CD8-positive, alpha-beta memory T cell (primary cell): Measurements from ENCODE around the gene DNAH2. TPM values are rescaled to one million over a fixed set of nuclear protein-coding genes. Genes with fewer than 3 reads are reported as not detected.
A peak's percentile ranks its signal among the peaks of the same experiment; 100 is the strongest.
"Not testable (repeated sequence)": the region's sequence is repeated elsewhere in the genome, so short reads cannot be mapped to it uniquely, and the experiment has no call there.

Source experiments
- CTCF ChIA-PET: fragments of 350-600 bp; sonication (Branson Sonifier 250); formaldehyde crosslinking; loops from one replicate; lab custom pipeline; 2021; ENCODE audit warnings: antibody characterized with exemption; lab: Charles Lee
- POLR2A ChIA-PET: fragments of 350-600 bp; sonication (Branson Sonifier 250); formaldehyde crosslinking; loops from one replicate; lab custom pipeline; 2021; ENCODE audit warnings: antibody characterized with exemption; lab: Charles Lee
- DNase-seq, 5 donors: peaks; one replicate each; pipeline versions ENCODE4 v3.0.0 to v3.0.0-alpha.2; 2020 to 2022; ENCODE audit warnings: mixed read lengths in 1 of 5
- H3K27ac ChIP-seq: one replicate; pipeline ENCODE4 v1.7.0; 2013; ENCODE audit warnings: low read depth, mild to moderate bottlenecking, low read length, moderate library complexity
- H3K27me3 ChIP-seq: 2 replicates; pipeline ENCODE4 v1.7.0; 2013; ENCODE audit warnings: low read length, mild to moderate bottlenecking; ENCODE audit not compliant: insufficient read depth, poor library complexity, severe bottlenecking
- H3K36me3 ChIP-seq: 2 replicates; pipeline ENCODE4 v1.7.0; 2013; ENCODE audit warnings: mild to moderate bottlenecking, low read length, moderate library complexity; ENCODE audit not compliant: insufficient read depth
- H3K4me1 ChIP-seq: 2 replicates; pipeline ENCODE4 v1.7.0; 2013; ENCODE audit warnings: mild to moderate bottlenecking, low read length, moderate library complexity; ENCODE audit not compliant: insufficient read depth
- H3K4me3 ChIP-seq: 2 replicates; pipeline ENCODE4 v1.7.0; 2013; ENCODE audit warnings: mild to moderate bottlenecking, low read length
- H3K9me3 ChIP-seq: 2 replicates; pipeline ENCODE4 v1.7.0; 2013; ENCODE audit warnings: mild to moderate bottlenecking, low read length
- H3K27ac Mint-ChIP-seq, 8 donors: one replicate each; pipeline ENCODE4 v1.8.0; 2020 to 2021; ENCODE audit warnings: mixed read lengths in 8 of 8, mild to moderate bottlenecking in 6 of 8, inconsistent platforms in 3 of 8, moderate library complexity in 3 of 8
- H3K27me3 Mint-ChIP-seq, 2 donors: one replicate each; pipeline ENCODE4 v1.8.0; 2020 to 2021; ENCODE audit warnings: mixed read lengths in 2 of 2, mild to moderate bottlenecking in 1 of 2, moderate library complexity in 1 of 2
- H3K36me3 Mint-ChIP-seq, 3 donors: one replicate each; pipeline ENCODE4 v1.8.0; 2020 to 2021; ENCODE audit warnings: mixed read lengths in 3 of 3, inconsistent platforms in 1 of 3, mild to moderate bottlenecking in 1 of 3
- H3K4me1 Mint-ChIP-seq, 3 donors: one replicate each; pipeline ENCODE4 v1.8.0; 2020 to 2021; ENCODE audit warnings: mixed read lengths in 3 of 3, inconsistent platforms in 1 of 3, mild to moderate bottlenecking in 1 of 3
- H3K4me3 Mint-ChIP-seq, 7 donors: one replicate each; pipeline ENCODE4 v1.8.0; 2020 to 2021; ENCODE audit warnings: mixed read lengths in 7 of 7, mild to moderate bottlenecking in 6 of 7, moderate library complexity in 4 of 7, inconsistent platforms in 2 of 7
- H3K9me3 Mint-ChIP-seq, 5 donors: one replicate each; pipeline ENCODE4 v1.8.0; 2020 to 2022; ENCODE audit warnings: mixed read lengths in 5 of 5, mild to moderate bottlenecking in 3 of 5, moderate library complexity in 2 of 5, inconsistent platforms in 1 of 5
- polyA plus RNA-seq: library from polyadenylated mRNA; unstranded; fragments of 300-500 nt; fragmentation: Illumina TruSeq; gene quantifications from one replicate; pipeline ENCODE4 v1.2.3, GENCODE V29; 2021
- total RNA-seq, 2 experiments: library from RNA; stranded (reverse); gene quantifications; one replicate each; pipeline ENCODE4 v1.2.3, GENCODE V29; 2021

DNAH2 gene
- total and polyA plus RNA-seq, 3 experiments from 2014 or later, result not detected

- Mint-ChIP-seq H3K4me3 (no peak overlapping the region), H3K36me3 (peaks cover 0 to 20% (median 2%) of the 10 kb centered on the region in 3 donors), H3K27ac (peak overlapping the region in 2 of 8 donors; percentile 54 to 76), H3K4me1 (peaks cover 5 to 10% (median 7%) of the 10 kb centered on the region in 3 donors), H3K27me3 (no peaks in the 10 kb centered on the region), H3K9me3 (no peaks in the 10 kb centered on the region)
- Histone ChIP-seq H3K27me3 (no peaks in the 10 kb centered on the region), H3K4me3 (peak overlapping the region; percentile 79), H3K36me3 (no peaks in the 10 kb centered on the region), H3K9me3 (no peaks in the 10 kb centered on the region), H3K27ac (peak overlapping the region; percentile 81), H3K4me1 (peaks cover 21% of the 10 kb centered on the region)
- CTCF ChIA-PET, result interaction anchor here (1.9 to 14.1 kb wide), 2 partner anchors 12 to 130 kb away, joined by 4 to 175 read pairs; no protein-coding TSS in a partner anchor
- POLR2A ChIA-PET, result no interaction called here
- peak in 2 of 5 donors; percentile 7 to 57 for DNase-seq
These were observed 140.9 kb downstream of the DNAH2 start for GRCh38 chr17:7858522-7858810.

- Mint-ChIP-seq H3K27ac (peak overlapping the region in 3 of 8 donors; percentile 49 to 76 (median 54)), H3K27me3 (no peaks in the 10 kb centered on the region), H3K9me3 (no peaks in the 10 kb centered on the region), H3K4me1 (peaks cover 5 to 10% (median 7%) of the 10 kb centered on the region in 3 donors), H3K36me3 (peaks cover 0 to 18% (median 0%) of the 10 kb centered on the region in 3 donors), H3K4me3 (peak overlapping the region in 1 of 7 donors; percentile 49)
- Histone ChIP-seq H3K9me3 (no peaks in the 10 kb centered on the region), H3K36me3 (no peaks in the 10 kb centered on the region), H3K4me3 (no peak overlapping the region), H3K27ac (no peak overlapping the region), H3K4me1 (peaks cover 21% of the 10 kb centered on the region), H3K27me3 (no peaks in the 10 kb centered on the region)
- DNase-seq, result no peak
- CTCF ChIA-PET, result interaction anchor here (1.9 to 14.1 kb wide), 3 partner anchors 12 to 130 kb away, joined by 4 to 175 read pairs (median 6); no protein-coding TSS in a partner anchor
- POLR2A ChIA-PET, result interaction anchor here (0.6 kb wide), 1 partner anchor 33 kb away, joined by 7 read pairs; no protein-coding TSS in a partner anchor
These were observed 141.5 kb downstream of the DNAH2 start for GRCh38 chr17:7859028-7859427.

- ChIA-PET POLR2A (interaction anchor here (0.7 kb wide), 2 partner anchors 11 to 175 kb away, joined by 3 to 5 read pairs; no protein-coding TSS in a partner anchor), CTCF (interaction anchor here (0.7 to 14.1 kb wide), 24 partner anchors 11 to 367 kb away, joined by 3 to 175 read pairs (median 4); partner anchors contain the start of gene RNF227)
- Mint-ChIP-seq H3K9me3 (no peaks in the 10 kb centered on the region), H3K27ac (peak overlapping the region in 3 of 8 donors; percentile 12 to 58 (median 40)), H3K36me3 (peaks cover 0 to 14% (median 5%) of the 10 kb centered on the region in 3 donors), H3K4me1 (peaks cover 17 to 18% (median 17%) of the 10 kb centered on the region in 3 donors), H3K4me3 (no peak overlapping the region), H3K27me3 (no peaks in the 10 kb centered on the region)
- Histone ChIP-seq H3K27me3 (no peaks in the 10 kb centered on the region), H3K36me3 (no peaks in the 10 kb centered on the region), H3K4me3 (no peak overlapping the region), H3K4me1 (peaks cover 17% of the 10 kb centered on the region), H3K9me3 (no peaks in the 10 kb centered on the region), H3K27ac (no peak overlapping the region)
- DNase-seq, result peak in 4 of 5 donors; percentile 49 to 70 (median 60)
These were observed 145.3 kb downstream of the DNAH2 start for GRCh38 chr17:7862692-7863437.

- H3K4me1 ChIP-seq, result peaks cover 19% of the 10 kb centered on the region
- H3K4me3 ChIP-seq, H3K27ac ChIP-seq, DNase-seq, H3K27me3 Mint-ChIP-seq, H3K4me3 Mint-ChIP-seq, H3K9me3 ChIP-seq, H3K9me3 Mint-ChIP-seq, H3K27me3 ChIP-seq, H3K36me3 ChIP-seq: not testable (repeated sequence)
- H3K36me3 Mint-ChIP-seq, result peaks cover 0 to 14% (median 5%) of the 10 kb centered on the region in 3 donors
- POLR2A ChIA-PET, result interaction anchor here (0.7 to 0.9 kb wide), 2 partner anchors 21 to 46 kb away, joined by 3 to 5 read pairs; no protein-coding TSS in a partner anchor
- CTCF ChIA-PET, result interaction anchor here (1.1 to 14.1 kb wide), 10 partner anchors 8 to 192 kb away, joined by 3 to 175 read pairs (median 6); no protein-coding TSS in a partner anchor
- H3K4me1 Mint-ChIP-seq, result peaks cover 28 to 30% (median 30%) of the 10 kb centered on the region in 3 donors
- peak overlapping the region in 1 of 8 donors; percentile 10 for H3K27ac Mint-ChIP-seq
These were observed 146.8 kb downstream of the DNAH2 start for GRCh38 chr17:7864384-7864783.

GRCh38 chr17:7864995-7865650 is 147.6 kb downstream of the DNAH2 start:
- peaks cover 19% of the 10 kb centered on the region for H3K4me1 ChIP-seq
- no peaks in the 10 kb centered on the region for H3K27me3 Mint-ChIP-seq
- no peaks in the 10 kb centered on the region for H3K9me3 ChIP-seq
- H3K36me3 ChIP-seq, result no peaks in the 10 kb centered on the region
- no peak overlapping the region for H3K4me3 ChIP-seq
- DNase-seq, result no peak
- H3K27ac Mint-ChIP-seq, result peak overlapping the region in 1 of 8 donors; percentile 17
- peaks cover 24 to 34% (median 30%) of the 10 kb centered on the region in 3 donors for H3K4me1 Mint-ChIP-seq
- no peak overlapping the region for H3K4me3 Mint-ChIP-seq
- H3K36me3 Mint-ChIP-seq, result peaks cover 0 to 10% (median 5%) of the 10 kb centered on the region in 3 donors
- H3K9me3 Mint-ChIP-seq, result no peaks in the 10 kb centered on the region
- no peak overlapping the region for H3K27ac ChIP-seq
- POLR2A ChIA-PET, result interaction anchor here (0.6 kb wide), 1 partner anchor 258 kb away, joined by 5 read pairs; no protein-coding TSS in a partner anchor
- no peaks in the 10 kb centered on the region for H3K27me3 ChIP-seq
- CTCF ChIA-PET, result interaction anchor here (0.7 to 14.1 kb wide), 8 partner anchors 8 to 291 kb away, joined by 3 to 175 read pairs (median 6); no protein-coding TSS in a partner anchor

- no peaks in the 10 kb centered on the region for H3K27me3 ChIP-seq
- ChIA-PET POLR2A (no interaction called here), CTCF (interaction anchor here (1.2 to 14.1 kb wide), 4 partner anchors 17 to 121 kb away, joined by 3 to 175 read pairs (median 4); no protein-coding TSS in a partner anchor)
- peak overlapping the region; percentile 10 to 76 (median 64) for H3K4me3 Mint-ChIP-seq
- H3K4me1 ChIP-seq, result peaks cover 19% of the 10 kb centered on the region
- peak overlapping the region; percentile 59 to 93 (median 82) for H3K27ac Mint-ChIP-seq
- no peak overlapping the region for H3K27ac ChIP-seq
- H3K9me3 ChIP-seq, result no peaks in the 10 kb centered on the region
- peak in 2 of 5 donors; percentile 19 to 27 for DNase-seq
- H3K4me1 Mint-ChIP-seq, result peaks cover 23 to 34% (median 25%) of the 10 kb centered on the region in 3 donors
- H3K27me3 Mint-ChIP-seq, result no peaks in the 10 kb centered on the region
- H3K36me3 ChIP-seq, result no peaks in the 10 kb centered on the region
- H3K9me3 Mint-ChIP-seq, result no peaks in the 10 kb centered on the region
- H3K4me3 ChIP-seq, result no peak overlapping the region
- peaks cover 0 to 16% (median 9%) of the 10 kb centered on the region in 3 donors for H3K36me3 Mint-ChIP-seq
These were observed 150.4 kb downstream of the DNAH2 start for GRCh38 chr17:7867881-7868329.

- Mint-ChIP-seq H3K4me1 (peaks cover 21 to 35% (median 22%) of the 10 kb centered on the region in 3 donors), H3K27ac (peak overlapping the region in 4 of 8 donors; percentile 35 to 72 (median 72)), H3K9me3 (no peaks in the 10 kb centered on the region), H3K27me3 (no peaks in the 10 kb centered on the region), H3K4me3 (no peak overlapping the region), H3K36me3 (peaks cover 0 to 34% (median 11%) of the 10 kb centered on the region in 3 donors)
- no peaks in the 10 kb centered on the region for H3K36me3 ChIP-seq
- no peaks in the 10 kb centered on the region for H3K27me3 ChIP-seq
- ChIA-PET POLR2A (no interaction called here), CTCF (no interaction called here)
- no peak for DNase-seq
- H3K4me3 ChIP-seq, result no peak overlapping the region
- H3K4me1 ChIP-seq, result peaks cover 11% of the 10 kb centered on the region
- H3K9me3 ChIP-seq, result no peaks in the 10 kb centered on the region
- H3K27ac ChIP-seq, result no peak overlapping the region
These were observed 155.5 kb downstream of the DNAH2 start for GRCh38 chr17:7873051-7873450.
